H1 (cell line): ENCODE measurements around the gene PTPA. TPM values are rescaled to one million over a fixed set of nuclear protein-coding genes. Genes with fewer than 3 reads are reported as not detected.
A peak's percentile ranks its signal among the peaks of the same experiment; 100 is the strongest.

Experiments
- CBX5 ChIP-seq: fragments of 300-800, 300-1000 bp; sonication (generic); IDR thresholded peaks from 2 replicates; pipeline ENCODE4 v1.7.1; 2016; ENCODE audit warnings: antibody characterized with exemption, low read length, low read depth
- EZH2 ChIP-seq: fragments of 200-600 bp; sonication (generic); IDR thresholded peaks from 2 replicates; pipeline ENCODE4 v1.7.1; 2012; ENCODE audit warnings: low read depth, mild to moderate bottlenecking, moderate library complexity, low read length, inconsistent platforms; ENCODE audit not compliant: severe bottlenecking
- FOSL1 ChIP-seq: IDR thresholded peaks from 2 replicates; pipeline ENCODE4 v1.6.1; 2011; ENCODE audit warnings: mild to moderate bottlenecking, low read depth, low read length, moderate library complexity; ENCODE audit not compliant: insufficient read depth
- JUND ChIP-seq: IDR thresholded peaks from 2 replicates; pipeline ENCODE4 v1.6.1; 2011; ENCODE audit warnings: mild to moderate bottlenecking, improper control_type of control experiment, low read length
- POLR2A ChIP-seq, 2 experiments: IDR thresholded peaks; 1 replicate in 1 of 2; 2 replicates in 1 of 2; pipeline ENCODE4 v1.6.1; 2011; ENCODE audit warnings: low read depth in 2 of 2, low read length in 2 of 2, mild to moderate bottlenecking in 2 of 2; ENCODE audit errors: control extremely low read depth in 1 of 2
- POLR2AphosphoS5 ChIP-seq: IDR thresholded peaks from 2 replicates; pipeline ENCODE4 v1.6.1; 2011; ENCODE audit warnings: low read depth, low read length
- POU5F1 ChIP-seq: IDR thresholded peaks from 2 replicates; pipeline ENCODE4 v1.6.1; 2011; ENCODE audit warnings: low read depth, mild to moderate bottlenecking, low read length, moderate library complexity
- RBBP5 ChIP-seq: IDR thresholded peaks from 2 replicates; pipeline ENCODE4 v1.7.1; 2012; ENCODE audit warnings: low read depth, mild to moderate bottlenecking, inconsistent platforms, low read length, moderate library complexity, borderline replicate concordance
- SAP30 ChIP-seq: fragments of 300-600 bp; sonication (generic); IDR thresholded peaks from 2 replicates; pipeline ENCODE4 v1.7.1; 2012; ENCODE audit warnings: low read length, moderate library complexity, mild to moderate bottlenecking, inconsistent platforms; ENCODE audit not compliant: insufficient read depth, insufficient replicate concordance
- SP2 ChIP-seq: IDR thresholded peaks from 2 replicates; pipeline ENCODE4 v1.6.1; 2012; ENCODE audit warnings: mild to moderate bottlenecking, low read length, inconsistent platforms
- SP4 ChIP-seq: IDR thresholded peaks from 2 replicates; pipeline ENCODE4 v1.6.1; 2012; ENCODE audit warnings: low read length, inconsistent platforms
- TAF1 ChIP-seq: IDR thresholded peaks from 2 replicates; pipeline ENCODE4 v1.6.1; 2011; ENCODE audit warnings: mild to moderate bottlenecking, low read depth, low read length
- YY1 ChIP-seq: IDR thresholded peaks from 2 replicates; pipeline ENCODE4 v1.6.1; 2011; ENCODE audit warnings: low read depth, mild to moderate bottlenecking, low read length
- polyA plus RNA-seq, 7 experiments: library from polyadenylated mRNA; depleted of rRNA in 3 of 7; stranded (reverse) in 5 of 7; unstranded in 2 of 7; fragments of >200 nt in 5 of 7; fragments of 200-250 nt in 2 of 7; gene quantifications; 1 replicate in 5 of 7; 2 replicates in 1 of 7; 4 replicates in 1 of 7; pipeline versions ENCODE4 v1.2.1 to v1.2.3, GENCODE V29; 2011 to 2013; ENCODE audit warnings: missing spikeins in 2 of 7, mixed read lengths in 2 of 7
- total RNA-seq: library from RNA; stranded (reverse); fragmentation: NEBNext Ultra II Directional; extraction: Animal tissue kit (Norgen Biotek cat#: 25700); gene quantifications from 2 replicates; pipeline ENCODE4 v1.2.1, GENCODE V29; 2021

Gene PTPA
- total and polyA plus RNA-seq, 2 of the 8 experiments (the other 6 are each of a cell fraction or from before 2014, with no cell fraction given), result 114 to 145 TPM

GRCh38 chr9:129080601-129081387 lies 30.4 kb upstream of the PTPA start, which contains the start of gene DOLPP1 (continued):
- TF ChIP-seq SAP30, result no peak
- TF ChIP-seq FOSL1, result no peak
- TF ChIP-seq POU5F1, result no peak
- TF ChIP-seq POLR2AphosphoS5, result peak; percentile 81; the same call in 1 of the 2 replicates
- TF ChIP-seq SP2, result peak; percentile 77
- peak; percentile 44; the same call in 1 of the 2 replicates for TF ChIP-seq RBBP5
- peak in 1 of 2 experiments; percentile 90; a peak in 2 of 3 replicates for TF ChIP-seq POLR2A (IDR thresholded peaks at IDR 0.05; ENCODE audit: control extremely low read depth in 1 of 2, low read depth in 2 of 2, low read length in 2 of 2)
- 0 out of 2 replicates have a peak, but pooled peaks have one; percentile 57 for TF ChIP-seq SP4
- peak; percentile 78 for TF ChIP-seq TAF1
- no peak for TF ChIP-seq EZH2
- no peak for TF ChIP-seq JUND
- no peak for TF ChIP-seq CBX5
- TF ChIP-seq YY1, result peak; percentile 95
